HPDE6-E6E7 (cell line): ENCODE measurements around the gene RABL6.
A peak's percentile ranks its signal among the peaks of the same experiment; 100 is the strongest.
"Not testable (repeated sequence)": the region's sequence is repeated elsewhere in the genome, so short reads cannot be mapped to it uniquely, and the experiment has no call there.

ENCODE experiments used
- DNase-seq: peaks from one replicate; pipeline ENCODE4 v3.0.0; 2011; ENCODE audit warnings: missing footprints; ENCODE audit errors: extremely low spot score

Gene RABL6

GRCh38 chr9:136857581-136858412, 50.0 kb downstream of the RABL6 start:
- DNase-seq = no peak

- no peak for DNase-seq
These were observed 50.7 kb downstream of the RABL6 start for GRCh38 chr9:136858452-136858843.

GRCh38 chr9:136858844-136859757, 51.4 kb downstream of the RABL6 start:
- DNase-seq = peak; percentile 26

GRCh38 chr9:136860529-136860928, 52.8 kb downstream of the RABL6 start:
- DNase-seq = no peak

GRCh38 chr9:136860933-136861873, 53.5 kb downstream of the RABL6 start:
- no peak for DNase-seq

GRCh38 chr9:136861874-136862457, 54.2 kb downstream of the RABL6 start:
- no peak for DNase-seq

- no peak for DNase-seq
These were observed 55.3 kb downstream of the RABL6 start for GRCh38 chr9:136862849-136863622.

GRCh38 chr9:136863623-136864273, 56.0 kb downstream of the RABL6 start:
- no peak for DNase-seq

- DNase-seq = no peak
These were observed 57.5 kb downstream of the RABL6 start for GRCh38 chr9:136865041-136865767.

GRCh38 chr9:136865768-136866103, 58.0 kb downstream of the RABL6 start:
- DNase-seq = no peak

GRCh38 chr9:136866898-136867421, 59.2 kb downstream of the RABL6 start:
- DNase-seq = not testable (repeated sequence)

GRCh38 chr9:136867480-136867879, 59.7 kb downstream of the RABL6 start:
- DNase-seq = no peak

- no peak for DNase-seq
These were observed 60.2 kb downstream of the RABL6 start for GRCh38 chr9:136867917-136868316.

GRCh38 chr9:136868644-136869043, 60.9 kb downstream of the RABL6 start:
- DNase-seq = no peak

- not testable (repeated sequence) for DNase-seq
These were observed 61.9 kb downstream of the RABL6 start for GRCh38 chr9:136869611-136870010.

- DNase-seq = no peak
These were observed 67.4 kb downstream of the RABL6 start for GRCh38 chr9:136875155-136875554.

- DNase-seq = no peak
These were observed 68.7 kb downstream of the RABL6 start for GRCh38 chr9:136876476-136876875.

- no peak for DNase-seq
These were observed 72.9 kb downstream of the RABL6 start for GRCh38 chr9:136880651-136881050.

- peak; percentile 37 for DNase-seq
These were observed 74.0 kb downstream of the RABL6 start for GRCh38 chr9:136881691-136882108.
